Peyer's patch (tissue), 4 donors: Measurements from ENCODE around the gene ARAP2.

Source experiments
- POLR2A ChIP-seq, 2 donors: fragments of 450-650 bp; IDR thresholded peaks; one replicate each; pipeline ENCODE4 v1.5.1; 2017; ENCODE audit warnings: antibody characterized with exemption in 2 of 2, mild to moderate bottlenecking in 2 of 2, moderate library complexity in 2 of 2
- TF ChIP-seq, protein P1 (sequence below), 6 experiments: fragments of 450-650 bp in 4 of 6; fragments of 200-600 bp in 2 of 6; sonication (generic) in 1 of 6; IDR thresholded peaks; one replicate each; pipeline ENCODE4 v1.5.1; 2017 to 2019; ENCODE audit warnings: antibody characterized with exemption in 6 of 6, mild to moderate bottlenecking in 3 of 6, moderate library complexity in 1 of 6

DNA sequence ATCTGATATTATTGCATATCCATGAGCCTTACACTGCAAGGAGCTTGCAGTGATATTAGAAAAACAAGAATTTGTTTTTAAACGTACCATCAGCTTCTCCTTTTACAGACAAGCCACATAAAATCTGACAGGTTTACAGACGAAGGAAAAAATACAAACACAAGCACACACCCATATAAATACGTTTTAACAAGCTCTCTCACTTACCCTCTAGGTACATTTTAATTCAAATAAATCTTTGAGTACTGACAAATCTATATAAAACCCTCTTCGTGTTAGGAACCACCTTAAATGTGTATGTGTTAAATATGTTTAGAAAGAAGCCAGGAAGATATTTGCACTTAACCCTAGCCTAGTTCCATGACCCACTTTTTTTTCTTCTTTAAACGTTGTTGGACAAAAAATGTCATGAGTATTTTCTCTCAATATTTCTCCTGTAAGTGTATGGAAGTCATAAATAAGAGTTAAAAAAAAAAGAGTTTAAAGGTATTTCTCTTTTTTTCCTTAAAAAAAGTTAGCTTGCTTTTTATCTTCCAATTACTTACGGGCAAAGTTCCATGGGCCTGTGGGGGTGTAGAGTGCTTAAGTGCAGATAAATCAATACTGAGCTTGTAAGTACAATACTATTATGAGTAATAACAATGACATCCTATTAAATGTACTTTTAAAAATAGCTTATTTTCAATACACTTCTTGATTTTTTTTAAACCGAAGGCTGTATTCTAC is 1.5 kb downstream of the ARAP2 start:
- TF ChIP-seq POLR2A (IDR thresholded peaks at IDR 0.05), result no peak
- TF ChIP-seq, protein P1, sequence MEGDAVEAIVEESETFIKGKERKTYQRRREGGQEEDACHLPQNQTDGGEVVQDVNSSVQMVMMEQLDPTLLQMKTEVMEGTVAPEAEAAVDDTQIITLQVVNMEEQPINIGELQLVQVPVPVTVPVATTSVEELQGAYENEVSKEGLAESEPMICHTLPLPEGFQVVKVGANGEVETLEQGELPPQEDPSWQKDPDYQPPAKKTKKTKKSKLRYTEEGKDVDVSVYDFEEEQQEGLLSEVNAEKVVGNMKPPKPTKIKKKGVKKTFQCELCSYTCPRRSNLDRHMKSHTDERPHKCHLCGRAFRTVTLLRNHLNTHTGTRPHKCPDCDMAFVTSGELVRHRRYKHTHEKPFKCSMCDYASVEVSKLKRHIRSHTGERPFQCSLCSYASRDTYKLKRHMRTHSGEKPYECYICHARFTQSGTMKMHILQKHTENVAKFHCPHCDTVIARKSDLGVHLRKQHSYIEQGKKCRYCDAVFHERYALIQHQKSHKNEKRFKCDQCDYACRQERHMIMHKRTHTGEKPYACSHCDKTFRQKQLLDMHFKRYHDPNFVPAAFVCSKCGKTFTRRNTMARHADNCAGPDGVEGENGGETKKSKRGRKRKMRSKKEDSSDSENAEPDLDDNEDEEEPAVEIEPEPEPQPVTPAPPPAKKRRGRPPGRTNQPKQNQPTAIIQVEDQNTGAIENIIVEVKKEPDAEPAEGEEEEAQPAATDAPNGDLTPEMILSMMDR (IDR thresholded peaks at IDR 0.05), result no peak
